Peyer's patch (tissue), 4 donors: Measurements from ENCODE around the gene LATS1.

ENCODE experiments used
- POLR2A ChIP-seq, 2 donors: fragments of 450-650 bp; IDR thresholded peaks; one replicate each; pipeline ENCODE4 v1.5.1; 2017; ENCODE audit warnings: antibody characterized with exemption in 2 of 2, mild to moderate bottlenecking in 2 of 2, moderate library complexity in 2 of 2
- TF ChIP-seq, protein P1 (sequence below), 6 experiments: fragments of 450-650 bp in 4 of 6; fragments of 200-600 bp in 2 of 6; sonication (generic) in 1 of 6; IDR thresholded peaks; one replicate each; pipeline ENCODE4 v1.5.1; 2017 to 2019; ENCODE audit warnings: antibody characterized with exemption in 6 of 6, mild to moderate bottlenecking in 3 of 6, moderate library complexity in 1 of 6

DNA sequence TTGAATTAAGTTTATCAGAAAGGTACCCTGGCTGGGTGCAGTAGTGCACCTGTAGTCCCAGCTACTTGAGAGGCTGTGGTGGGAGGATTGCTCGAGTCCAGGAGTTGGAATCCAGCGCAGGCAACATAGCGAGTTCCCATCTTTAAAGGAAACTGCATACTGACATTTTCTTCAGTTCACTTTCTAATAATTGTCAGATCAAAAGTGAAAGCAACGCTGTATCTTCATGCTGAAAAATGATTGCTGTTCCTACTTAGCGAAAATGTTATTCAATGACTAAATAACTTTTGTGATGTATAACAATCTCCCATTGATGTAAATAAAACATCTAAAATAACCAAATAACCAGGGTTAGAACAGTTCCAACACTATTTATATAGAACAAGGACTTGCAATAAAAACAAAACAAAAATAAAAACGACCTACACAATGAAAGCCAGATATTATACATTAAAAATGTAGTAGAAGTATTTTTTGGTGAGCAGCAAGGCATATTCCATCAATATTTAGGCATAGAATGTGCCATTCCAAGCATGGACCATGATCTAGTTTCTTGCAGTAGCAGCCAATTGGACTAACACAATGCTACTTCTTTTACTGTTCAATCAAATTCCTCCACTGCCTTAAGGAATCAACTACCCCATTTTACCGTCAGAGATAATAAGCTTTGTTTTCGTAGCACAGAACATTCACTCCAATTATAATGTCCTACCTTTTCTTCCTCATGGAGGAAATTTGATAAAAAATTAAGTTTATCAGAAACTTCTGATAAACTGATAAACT lies 1.5 kb downstream of the LATS1 start:
- no peak for TF ChIP-seq POLR2A (IDR thresholded peaks at IDR 0.05)
- TF ChIP-seq, protein P1, sequence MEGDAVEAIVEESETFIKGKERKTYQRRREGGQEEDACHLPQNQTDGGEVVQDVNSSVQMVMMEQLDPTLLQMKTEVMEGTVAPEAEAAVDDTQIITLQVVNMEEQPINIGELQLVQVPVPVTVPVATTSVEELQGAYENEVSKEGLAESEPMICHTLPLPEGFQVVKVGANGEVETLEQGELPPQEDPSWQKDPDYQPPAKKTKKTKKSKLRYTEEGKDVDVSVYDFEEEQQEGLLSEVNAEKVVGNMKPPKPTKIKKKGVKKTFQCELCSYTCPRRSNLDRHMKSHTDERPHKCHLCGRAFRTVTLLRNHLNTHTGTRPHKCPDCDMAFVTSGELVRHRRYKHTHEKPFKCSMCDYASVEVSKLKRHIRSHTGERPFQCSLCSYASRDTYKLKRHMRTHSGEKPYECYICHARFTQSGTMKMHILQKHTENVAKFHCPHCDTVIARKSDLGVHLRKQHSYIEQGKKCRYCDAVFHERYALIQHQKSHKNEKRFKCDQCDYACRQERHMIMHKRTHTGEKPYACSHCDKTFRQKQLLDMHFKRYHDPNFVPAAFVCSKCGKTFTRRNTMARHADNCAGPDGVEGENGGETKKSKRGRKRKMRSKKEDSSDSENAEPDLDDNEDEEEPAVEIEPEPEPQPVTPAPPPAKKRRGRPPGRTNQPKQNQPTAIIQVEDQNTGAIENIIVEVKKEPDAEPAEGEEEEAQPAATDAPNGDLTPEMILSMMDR (IDR thresholded peaks at IDR 0.05), result no peak
